ENCODE data around the gene CCL21. TPM values are rescaled to one million over a fixed set of nuclear protein-coding genes. Genes with fewer than 3 reads are reported as not detected.

CCL21 gene
- total and polyA plus RNA-seq, 2 donors (not counting 1 experiment from before 2014, with no cell fraction given) = not detected

DNA sequence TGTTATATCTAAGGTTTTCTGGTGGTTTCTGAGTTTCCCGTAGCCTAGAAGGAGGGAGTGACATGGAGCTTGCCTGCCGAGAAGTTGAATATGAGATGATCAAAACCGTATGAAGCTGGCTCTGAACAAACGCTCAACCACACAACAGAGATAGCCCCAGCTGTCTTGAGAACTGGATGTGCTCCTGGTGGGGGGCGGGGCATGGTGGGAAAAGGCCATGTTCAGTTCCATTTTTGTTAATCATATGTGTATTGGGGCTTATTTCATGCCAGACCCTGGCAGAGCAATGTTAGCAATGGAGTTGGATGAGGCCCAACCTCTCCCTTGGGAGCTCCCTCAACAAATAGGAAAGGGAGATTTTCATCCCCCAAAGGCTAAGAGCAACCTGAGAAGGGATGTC, 23.7 kb downstream of the CCL21 start:
- Histone ChIP-seq H3K4me3 (ENCODE audit: control extremely low read depth in 1 of 5, extremely low read depth in 1 of 5, insufficient read depth in 1 of 5, low read depth in 2 of 5, low read length in 4 of 5) (no peak overlapping the region), H4K20me1 (ENCODE audit: control insufficient read depth, insufficient read depth, low read length, poor library complexity, severe bottlenecking) (no peaks in the 10 kb centered on the region), H3K9ac (ENCODE audit: low read length) (no peak overlapping the region), H3K36me3 (replicated peaks in 1 of 2; ENCODE audit: control extremely low read depth in 1 of 2, control insufficient read depth in 1 of 2, extremely low read depth in 1 of 2, insufficient read depth in 2 of 2, low read length in 1 of 2) (no peaks in the 10 kb centered on the region), H3K4me2 (replicated peaks; ENCODE audit: low read depth, low read length, poor library complexity, severe bottlenecking) (no peak overlapping the region), H3K9me3 (ENCODE audit: control extremely low read depth in 1 of 3, control insufficient read depth in 2 of 3, insufficient read depth in 1 of 3, low read length in 2 of 3) (no peaks in the 10 kb centered on the region), H3K27me3 (replicated peaks in 1 of 4; ENCODE audit: control extremely low read depth in 1 of 4, control insufficient read depth in 3 of 4, insufficient read depth in 4 of 4, low read length in 3 of 4) (peaks cover 0 to 4% (median 0%) of the 10 kb centered on the region in 4 experiments), H3K4me1 (ENCODE audit: control insufficient read depth in 2 of 2, insufficient read depth in 2 of 2, low read length in 2 of 2) (peaks cover 0 to 8% of the 10 kb centered on the region in 2 donors), H3K79me2 (ENCODE audit: control insufficient read depth, insufficient read depth, low read length) (no peaks in the 10 kb centered on the region), H2AFZ (ENCODE audit: insufficient read depth, low read depth, low read length, poor library complexity, severe bottlenecking) (no peak overlapping the region), H3K27ac (ENCODE audit: low read length in 2 of 2) (no peak overlapping the region)
- no peak overlapping the region for H3K4me3 Mint-ChIP-seq
- no peak for DNase-seq
- POLR2A ChIA-PET = no interaction called here
- H3K27ac Mint-ChIP-seq = no peak overlapping the region
- WGBS (ENCODE audit: insufficient coverage) = 91% methylated on average over 5 of the region's 5 CpGs
- H3K4me1 Mint-ChIP-seq = peaks cover 3% of the 10 kb centered on the region
- intact Hi-C loops (cut with micrococcal nuclease) = no loop called here
- TF ChIP-seq EZH2 (IDR thresholded peaks at IDR 0.05; ENCODE audit: borderline replicate concordance, insufficient read depth, low read depth, low read length, poor library complexity, severe bottlenecking) = no peak
- TF ChIP-seq, protein P1, sequence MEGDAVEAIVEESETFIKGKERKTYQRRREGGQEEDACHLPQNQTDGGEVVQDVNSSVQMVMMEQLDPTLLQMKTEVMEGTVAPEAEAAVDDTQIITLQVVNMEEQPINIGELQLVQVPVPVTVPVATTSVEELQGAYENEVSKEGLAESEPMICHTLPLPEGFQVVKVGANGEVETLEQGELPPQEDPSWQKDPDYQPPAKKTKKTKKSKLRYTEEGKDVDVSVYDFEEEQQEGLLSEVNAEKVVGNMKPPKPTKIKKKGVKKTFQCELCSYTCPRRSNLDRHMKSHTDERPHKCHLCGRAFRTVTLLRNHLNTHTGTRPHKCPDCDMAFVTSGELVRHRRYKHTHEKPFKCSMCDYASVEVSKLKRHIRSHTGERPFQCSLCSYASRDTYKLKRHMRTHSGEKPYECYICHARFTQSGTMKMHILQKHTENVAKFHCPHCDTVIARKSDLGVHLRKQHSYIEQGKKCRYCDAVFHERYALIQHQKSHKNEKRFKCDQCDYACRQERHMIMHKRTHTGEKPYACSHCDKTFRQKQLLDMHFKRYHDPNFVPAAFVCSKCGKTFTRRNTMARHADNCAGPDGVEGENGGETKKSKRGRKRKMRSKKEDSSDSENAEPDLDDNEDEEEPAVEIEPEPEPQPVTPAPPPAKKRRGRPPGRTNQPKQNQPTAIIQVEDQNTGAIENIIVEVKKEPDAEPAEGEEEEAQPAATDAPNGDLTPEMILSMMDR (IDR thresholded peaks at IDR 0.05) = no peak
- no peaks in the 10 kb centered on the region for H3K9me3 Mint-ChIP-seq (ENCODE audit: insufficient read depth)
- CTCF ChIA-PET = interaction anchor here (1.5 kb wide), 2 partner anchors 16 to 30 kb away, joined by 3 to 4 read pairs; no protein-coding TSS in a partner anchor
- peaks cover 8% of the 10 kb centered on the region for H3K27me3 Mint-ChIP-seq
- ATAC-seq (ENCODE audit: low read depth) = no peak

DNA sequence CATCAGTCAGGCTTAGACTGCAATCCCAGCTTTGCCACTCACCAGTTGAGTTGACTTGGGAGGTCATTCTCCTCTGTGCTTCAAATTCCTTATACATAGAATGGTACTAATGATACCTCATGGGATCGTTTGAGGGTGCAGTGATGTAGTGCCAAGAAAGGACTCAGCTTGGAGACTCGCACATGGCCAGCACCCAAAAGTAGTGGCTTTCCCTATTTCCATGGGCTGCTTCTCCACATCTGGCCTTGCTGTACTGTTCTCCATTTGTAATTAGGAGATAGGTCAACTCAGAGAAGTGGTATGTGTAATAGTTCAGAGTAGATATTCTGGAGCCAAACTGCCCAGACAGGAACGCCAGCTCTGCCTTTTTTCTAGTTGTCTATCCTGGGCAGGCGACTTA, 24.3 kb downstream of the CCL21 start:
- Histone ChIP-seq H3K4me1 (ENCODE audit: control insufficient read depth in 2 of 2, insufficient read depth in 2 of 2, low read length in 2 of 2) (peaks cover 0 to 8% of the 10 kb centered on the region in 2 donors), H4K20me1 (ENCODE audit: control insufficient read depth, insufficient read depth, low read length, poor library complexity, severe bottlenecking) (no peaks in the 10 kb centered on the region), H2AFZ (ENCODE audit: insufficient read depth, low read depth, low read length, poor library complexity, severe bottlenecking) (no peak overlapping the region), H3K27me3 (replicated peaks in 1 of 4; ENCODE audit: control extremely low read depth in 1 of 4, control insufficient read depth in 3 of 4, insufficient read depth in 4 of 4, low read length in 3 of 4) (peaks cover 0 to 4% (median 0%) of the 10 kb centered on the region in 4 experiments), H3K9ac (ENCODE audit: low read length) (no peak overlapping the region), H3K79me2 (ENCODE audit: control insufficient read depth, insufficient read depth, low read length) (no peaks in the 10 kb centered on the region), H3K36me3 (replicated peaks in 1 of 2; ENCODE audit: control extremely low read depth in 1 of 2, control insufficient read depth in 1 of 2, extremely low read depth in 1 of 2, insufficient read depth in 2 of 2, low read length in 1 of 2) (no peaks in the 10 kb centered on the region), H3K4me3 (ENCODE audit: control extremely low read depth in 1 of 5, extremely low read depth in 1 of 5, insufficient read depth in 1 of 5, low read depth in 2 of 5, low read length in 4 of 5) (no peak overlapping the region), H3K27ac (ENCODE audit: low read length in 2 of 2) (no peak overlapping the region), H3K4me2 (replicated peaks; ENCODE audit: low read depth, low read length, poor library complexity, severe bottlenecking) (no peak overlapping the region), H3K9me3 (ENCODE audit: control extremely low read depth in 1 of 3, control insufficient read depth in 2 of 3, insufficient read depth in 1 of 3, low read length in 2 of 3) (no peaks in the 10 kb centered on the region)
- TF ChIP-seq, protein P1 (IDR thresholded peaks at IDR 0.05) = no peak
- no peak for TF ChIP-seq EZH2 (IDR thresholded peaks at IDR 0.05; ENCODE audit: borderline replicate concordance, insufficient read depth, low read depth, low read length, poor library complexity, severe bottlenecking)
- ChIA-PET CTCF (interaction anchor here (0.6 to 1.5 kb wide), 3 partner anchors 12 to 31 kb away, joined by 3 read pairs; no protein-coding TSS in a partner anchor), POLR2A (no interaction called here)
- Mint-ChIP-seq H3K9me3 (ENCODE audit: insufficient read depth) (no peaks in the 10 kb centered on the region), H3K27me3 (peaks cover 8% of the 10 kb centered on the region), H3K27ac (no peak overlapping the region), H3K4me3 (no peak overlapping the region), H3K4me1 (peaks cover 3% of the 10 kb centered on the region)
- intact Hi-C loops (cut with micrococcal nuclease) = no loop called here
- DNase-seq (no peak), ATAC-seq (ENCODE audit: low read depth) (no peak)
- WGBS (ENCODE audit: insufficient coverage) = 45% methylated on average over 2 of the region's 4 CpGs
